Liver (tissue), 9 donors: ENCODE data around the gene MS4A15. TPM values are rescaled to one million over a fixed set of nuclear protein-coding genes. Genes with fewer than 3 reads are reported as not detected.

ENCODE experiments used
- DNase-seq: peaks from one replicate; pipeline ENCODE4 v3.0.0-alpha.2; 2017; ENCODE audit warnings: low spot score
- H3K27ac ChIP-seq, 2 donors: one replicate each; pipeline ENCODE4 v1.7.0; 2013; ENCODE audit warnings: inconsistent platforms in 2 of 2, low read length in 2 of 2, control low read depth in 1 of 2, low read depth in 1 of 2, mild to moderate bottlenecking in 1 of 2
- H3K27me3 ChIP-seq, 4 donors: one replicate each; pipeline versions ENCODE4 v1.6.1 to v1.7.0; 2013; ENCODE audit warnings: low read length in 3 of 4, inconsistent platforms in 1 of 4, mild to moderate bottlenecking in 1 of 4, moderate library complexity in 1 of 4; ENCODE audit not compliant: control insufficient read depth in 4 of 4, insufficient read depth in 4 of 4
- H3K36me3 ChIP-seq, 4 donors: one replicate each; pipeline versions ENCODE4 v1.6.1 to v1.7.0; 2013; ENCODE audit warnings: low read length in 3 of 4, mild to moderate bottlenecking in 3 of 4, low read depth in 1 of 4, moderate library complexity in 1 of 4; ENCODE audit not compliant: control insufficient read depth in 4 of 4, insufficient read depth in 3 of 4
- H3K4me1 ChIP-seq, 4 donors: one replicate each; pipeline versions ENCODE4 v1.6.1 to v1.7.0; 2013; ENCODE audit warnings: low read length in 3 of 4, mild to moderate bottlenecking in 3 of 4, moderate library complexity in 1 of 4; ENCODE audit not compliant: control insufficient read depth in 4 of 4, insufficient read depth in 4 of 4
- H3K4me3 ChIP-seq, 3 donors: one replicate each; pipeline versions ENCODE4 v1.6.1 to v1.7.0; 2013; ENCODE audit warnings: low read length in 3 of 3, control low read depth in 1 of 3, low read depth in 1 of 3, mild to moderate bottlenecking in 1 of 3
- H3K9ac ChIP-seq, 2 donors: one replicate each; pipeline ENCODE4 v1.7.0; 2013; ENCODE audit warnings: low read length in 2 of 2, mild to moderate bottlenecking in 2 of 2, moderate library complexity in 2 of 2, control low read depth in 1 of 2, low read depth in 1 of 2
- H3K9me3 ChIP-seq, 4 donors: one replicate each; pipeline versions ENCODE4 v1.6.1 to v1.7.0; 2013; ENCODE audit warnings: low read length in 3 of 4; ENCODE audit not compliant: control insufficient read depth in 4 of 4
- ATF3 ChIP-seq: IDR thresholded peaks from 2 replicates; pipeline ENCODE4 v1.6.1; 2016; ENCODE audit warnings: antibody characterized with exemption
- CTCF ChIP-seq: fragments of 150-350 bp; IDR thresholded peaks from 2 replicates; pipeline ENCODE4 v1.5.1; 2017; ENCODE audit warnings: improper control_type of control experiment, low read depth, low read length; ENCODE audit not compliant: missing input control
- EGR1 ChIP-seq, 2 donors: IDR thresholded peaks; 2 replicates each; pipeline ENCODE4 v1.6.1; 2016 to 2018; ENCODE audit warnings: antibody characterized with exemption in 2 of 2, low read depth in 2 of 2
- FOXA1 ChIP-seq: IDR thresholded peaks from 2 replicates; pipeline ENCODE4 v1.6.1; 2016; ENCODE audit warnings: antibody characterized with exemption
- FOXA2 ChIP-seq: IDR thresholded peaks from 2 replicates; pipeline ENCODE4 v1.6.1; 2016; ENCODE audit warnings: antibody characterized with exemption
- GABPA ChIP-seq, 2 donors: IDR thresholded peaks in 1 of 2; conservative IDR thresholded peaks in 1 of 2; 2 replicates each; pipeline ENCODE4 v1.6.1; 2016; ENCODE audit warnings: antibody characterized with exemption in 2 of 2, mild to moderate bottlenecking in 1 of 2, moderate library complexity in 1 of 2
- HNF4G ChIP-seq: IDR thresholded peaks from 2 replicates; pipeline ENCODE4 v1.6.1; 2016; ENCODE audit warnings: antibody characterized with exemption
- JUND ChIP-seq, 2 donors: IDR thresholded peaks; 2 replicates each; pipeline ENCODE4 v1.6.1; 2016; ENCODE audit warnings: antibody characterized with exemption in 2 of 2
- MAX ChIP-seq: IDR thresholded peaks from 2 replicates; pipeline ENCODE4 v1.6.1; 2016; ENCODE audit warnings: antibody characterized with exemption
- NR2F2 ChIP-seq: IDR thresholded peaks from 2 replicates; pipeline ENCODE4 v1.6.1; 2016; ENCODE audit warnings: antibody characterized with exemption
- RAD21 ChIP-seq, 2 donors: IDR thresholded peaks; 2 replicates each; pipeline ENCODE4 v1.6.1; 2016; ENCODE audit warnings: antibody characterized with exemption in 2 of 2, mild to moderate bottlenecking in 2 of 2
- REST ChIP-seq: IDR thresholded peaks from 2 replicates; pipeline ENCODE4 v1.6.1; 2016; ENCODE audit warnings: antibody characterized with exemption, mild to moderate bottlenecking
- RXRA ChIP-seq, 2 donors: IDR thresholded peaks; 2 replicates each; pipeline ENCODE4 v1.6.1; 2017 to 2018; ENCODE audit warnings: antibody characterized with exemption in 2 of 2, mild to moderate bottlenecking in 1 of 2
- SP1 ChIP-seq: IDR thresholded peaks from 2 replicates; pipeline ENCODE4 v1.6.1; 2018; ENCODE audit warnings: antibody characterized with exemption, mild to moderate bottlenecking
- TAF1 ChIP-seq: conservative IDR thresholded peaks from 2 replicates; pipeline ENCODE4 v1.6.1; 2016; ENCODE audit warnings: antibody characterized with exemption, mild to moderate bottlenecking
- YY1 ChIP-seq: IDR thresholded peaks from 2 replicates; pipeline ENCODE4 v1.6.1; 2016; ENCODE audit warnings: antibody characterized with exemption, mild to moderate bottlenecking
- ZBTB33 ChIP-seq: IDR thresholded peaks from 2 replicates; pipeline ENCODE4 v1.6.1; 2016; ENCODE audit warnings: antibody characterized with exemption
- WGBS: extraction: QIAGEN DNeasy Blood & Tissue Kit; methylation state at CpG from one replicate; pipeline ENCODE4 v1.1.7; 2013; 5-methylcytosine and 5-hydroxymethylcytosine counted together
- polyA plus RNA-seq, 2 donors: library from polyadenylated mRNA; stranded (reverse) in 1 of 2; unstranded in 1 of 2; fragments of 200-250 nt in 1 of 2; fragments of >200 nt in 1 of 2; fragmentation: Nextera tagmentation in 1 of 2; extraction: Ambion mirVana in 1 of 2; gene quantifications; one replicate each; pipeline versions ENCODE4 v1.2.1 to v1.2.3, GENCODE V29; 2013 to 2015
- total RNA-seq, 2 donors: library from RNA; depleted of rRNA; stranded (reverse); fragments of >200 nt; gene quantifications; one replicate each; pipeline ENCODE4 v1.2.3, GENCODE V29; 2014
- donor health status: healthy.
- donor health status: healthy.
- donor health status: healthy.
- donor health status: healthy.
- donor health status: healthy.

The MS4A15 gene
- total and polyA plus RNA-seq, 4 donors: not detected

- no peak for TF ChIP-seq CTCF
- TF ChIP-seq HNF4G: no peak
Observed at GRCh38 chr11:60790726-60791125, 34.1 kb downstream of the MS4A15 start (continued).

- Histone ChIP-seq H3K4me3 (no peak overlapping the region), H3K27me3 (no peaks in the 10 kb centered on the region), H3K9ac (no peak overlapping the region), H3K4me1 (no peaks in the 10 kb centered on the region), H3K36me3 (no peaks in the 10 kb centered on the region), H3K27ac (no peak overlapping the region), H3K9me3 (no peaks in the 10 kb centered on the region)
- no peak for TF ChIP-seq RXRA (IDR thresholded peaks at IDR 0.05)
- no peak for TF ChIP-seq ZBTB33
- no peak for TF ChIP-seq FOXA2
- no peak for TF ChIP-seq GABPA (IDR thresholded peaks at IDR 0.05 in 1 of 2, conservative IDR thresholded peaks at IDR 0.05 in 1 of 2)
- TF ChIP-seq EGR1 (IDR thresholded peaks at IDR 0.05; ENCODE audit: low read depth in 2 of 2): no peak
- no peak for TF ChIP-seq HNF4G
- TF ChIP-seq REST: no peak
- no peak for TF ChIP-seq YY1
- TF ChIP-seq MAX: no peak
- no peak for TF ChIP-seq JUND (IDR thresholded peaks at IDR 0.05)
- TF ChIP-seq SP1: no peak
- no peak for TF ChIP-seq CTCF
- no peak for TF ChIP-seq TAF1
- no peak for TF ChIP-seq RAD21 (IDR thresholded peaks at IDR 0.05)
- TF ChIP-seq NR2F2: no peak
- no peak for TF ChIP-seq ATF3
- TF ChIP-seq FOXA1: no peak
- WGBS: 88% methylated on average over 4 of the region's 4 CpGs
- DNase-seq: no peak
Observed at GRCh38 chr11:60791153-60791933, 34.7 kb downstream of the MS4A15 start.
